GM18499 (cell line): ENCODE measurements around the gene ECT2.
A peak's percentile ranks its signal among the peaks of the same experiment; 100 is the strongest.
"Not testable (repeated sequence)": the region's sequence is repeated elsewhere in the genome, so short reads cannot be mapped to it uniquely, and the experiment has no call there.

Experiments used
- ATAC-seq: cut with Tn5 transposase; IDR thresholded peaks from one replicate; pipeline ENCODE4 v1.9.1; 2021; ENCODE audit warnings: moderate number of reproducible peaks; ENCODE audit not compliant: insufficient read depth, unreplicated experiment

Gene ECT2

GRCh38 chr3:172800156-172800555 is 49.6 kb downstream of the ECT2 start:
- ATAC-seq, result no peak

GRCh38 chr3:172803489-172803888 is 53.0 kb downstream of the ECT2 start:
- ATAC-seq, result no peak

- no peak for ATAC-seq
These were observed 53.8 kb downstream of the ECT2 start for GRCh38 chr3:172804323-172804722.

- ATAC-seq, result no peak
These were observed 58.5 kb downstream of the ECT2 start for GRCh38 chr3:172808969-172809546.

GRCh38 chr3:172811099-172811498 is 60.6 kb downstream of the ECT2 start:
- no peak for ATAC-seq

GRCh38 chr3:172813462-172813861 is 62.9 kb downstream of the ECT2 start:
- no peak for ATAC-seq

- ATAC-seq, result no peak
These were observed 64.2 kb downstream of the ECT2 start for GRCh38 chr3:172814738-172815137.

- no peak for ATAC-seq
These were observed 65.3 kb downstream of the ECT2 start for GRCh38 chr3:172815857-172816256.

- ATAC-seq, result no peak
These were observed 65.8 kb downstream of the ECT2 start for GRCh38 chr3:172816281-172816680.

GRCh38 chr3:172816968-172817367 is 66.4 kb downstream of the ECT2 start:
- no peak for ATAC-seq

GRCh38 chr3:172820492-172820891 is 70.0 kb downstream of the ECT2 start:
- no peak for ATAC-seq

GRCh38 chr3:172824229-172824628 is 73.7 kb downstream of the ECT2 start:
- ATAC-seq, result no peak

GRCh38 chr3:172827231-172827630 is 76.7 kb downstream of the ECT2 start:
- ATAC-seq, result not testable (repeated sequence)

- ATAC-seq, result no peak
These were observed 82.5 kb downstream of the ECT2 start for GRCh38 chr3:172832983-172833382.

- ATAC-seq, result peak; percentile 64
These were observed 86.0 kb downstream of the ECT2 start for GRCh38 chr3:172836390-172836997.

- no peak for ATAC-seq
These were observed 89.2 kb downstream of the ECT2 start for GRCh38 chr3:172839679-172840078.

GRCh38 chr3:172840463-172840862 is 89.9 kb downstream of the ECT2 start:
- no peak for ATAC-seq

GRCh38 chr3:172840913-172841312 is 90.4 kb downstream of the ECT2 start:
- ATAC-seq, result no peak

GRCh38 chr3:172844428-172844827 is 93.9 kb downstream of the ECT2 start:
- no peak for ATAC-seq

GRCh38 chr3:172846103-172846561 is 95.6 kb downstream of the ECT2 start:
- ATAC-seq, result no peak

GRCh38 chr3:172846706-172847105 is 96.2 kb downstream of the ECT2 start:
- no peak for ATAC-seq

GRCh38 chr3:172847292-172847691 is 96.8 kb downstream of the ECT2 start:
- no peak for ATAC-seq
